GM04503 (cell line): ENCODE data around the gene NPTN.

Experiments
- DNase-seq: peaks from one replicate; pipeline ENCODE4 v3.0.0-alpha.2; 2012; ENCODE audit warnings: low read depth

Gene NPTN

GRCh38 chr15:73631915-73632669 is 1.1 kb downstream of the NPTN start:
- no peak for DNase-seq

GRCh38 chr15:73630921-73631362 is 2.2 kb downstream of the NPTN start:
- DNase-seq, result no peak

GRCh38 chr15:73629798-73630429 is 3.3 kb downstream of the NPTN start:
- no peak for DNase-seq

- no peak for DNase-seq
Observed at GRCh38 chr15:73628976-73629797, 4.0 kb downstream of the NPTN start.

GRCh38 chr15:73628102-73628501 is 5.1 kb downstream of the NPTN start:
- no peak for DNase-seq

GRCh38 chr15:73626072-73626471 is 7.1 kb downstream of the NPTN start:
- no peak for DNase-seq

- DNase-seq, result no peak
Observed at GRCh38 chr15:73624530-73624929, 8.7 kb downstream of the NPTN start.

GRCh38 chr15:73621286-73621826 is 11.8 kb downstream of the NPTN start:
- DNase-seq, result no peak

- no peak for DNase-seq
Observed at GRCh38 chr15:73620078-73620477, 13.1 kb downstream of the NPTN start.

GRCh38 chr15:73617913-73618312 is 15.3 kb downstream of the NPTN start:
- no peak for DNase-seq

GRCh38 chr15:73617301-73617831 is 15.8 kb downstream of the NPTN start:
- DNase-seq, result no peak

GRCh38 chr15:73608941-73609340 is 24.2 kb downstream of the NPTN start:
- DNase-seq, result no peak

GRCh38 chr15:73608475-73608874 is 24.7 kb downstream of the NPTN start:
- no peak for DNase-seq

GRCh38 chr15:73607843-73608242 is 25.3 kb downstream of the NPTN start:
- DNase-seq, result no peak

GRCh38 chr15:73607405-73607804 is 25.8 kb downstream of the NPTN start:
- DNase-seq, result no peak

GRCh38 chr15:73605759-73606436 is 27.3 kb downstream of the NPTN start:
- no peak for DNase-seq

- DNase-seq, result no peak
Observed at GRCh38 chr15:73604477-73604876, 28.7 kb downstream of the NPTN start.

GRCh38 chr15:73602992-73603391 is 30.2 kb downstream of the NPTN start:
- DNase-seq, result no peak

GRCh38 chr15:73602446-73602843 is 30.7 kb downstream of the NPTN start:
- no peak for DNase-seq

GRCh38 chr15:73601451-73602445 is 31.4 kb downstream of the NPTN start:
- DNase-seq, result no peak
